GM19372 (cell line): ENCODE data around the gene ARHGEF39.
"Not testable (repeated sequence)": the region's sequence is repeated elsewhere in the genome, so short reads cannot be mapped to it uniquely, and the experiment has no call there.

Experiments
- ATAC-seq: cut with Tn5 transposase; IDR thresholded peaks from one replicate; pipeline ENCODE4 v1.9.1; 2021; ENCODE audit warnings: mild to moderate bottlenecking, low read depth, moderate library complexity; ENCODE audit not compliant: unreplicated experiment

Gene ARHGEF39

DNA sequence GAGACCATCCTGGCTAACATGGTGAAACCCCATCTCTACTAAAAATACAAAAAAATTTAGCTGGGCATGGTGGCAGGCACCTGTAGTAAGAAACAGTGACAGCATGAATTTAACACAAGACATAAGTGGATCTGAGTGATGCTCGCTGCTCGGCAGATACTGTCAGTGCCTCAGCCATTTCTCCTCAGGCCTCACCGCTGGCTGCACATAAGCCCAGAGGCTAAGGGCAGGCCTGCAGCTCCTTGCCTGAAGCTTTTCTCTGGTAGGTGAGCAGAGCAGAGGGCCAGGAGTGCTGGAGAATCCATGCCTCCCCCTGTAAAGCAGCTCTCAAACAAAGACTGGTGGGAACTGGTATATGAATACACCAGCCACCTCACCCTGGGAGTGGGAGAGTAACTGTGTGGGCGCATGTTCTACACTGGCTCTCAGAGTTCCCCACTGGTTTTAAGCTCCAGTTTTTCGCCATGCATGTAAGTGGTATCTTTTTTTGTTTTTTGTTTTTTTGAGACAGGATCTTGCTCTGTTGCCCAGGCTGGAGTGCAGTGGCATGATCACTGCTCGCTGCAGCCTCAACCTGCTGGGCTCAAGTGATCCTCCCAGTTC lies 36.5 kb downstream of the ARHGEF39 start:
- no peak for ATAC-seq

DNA sequence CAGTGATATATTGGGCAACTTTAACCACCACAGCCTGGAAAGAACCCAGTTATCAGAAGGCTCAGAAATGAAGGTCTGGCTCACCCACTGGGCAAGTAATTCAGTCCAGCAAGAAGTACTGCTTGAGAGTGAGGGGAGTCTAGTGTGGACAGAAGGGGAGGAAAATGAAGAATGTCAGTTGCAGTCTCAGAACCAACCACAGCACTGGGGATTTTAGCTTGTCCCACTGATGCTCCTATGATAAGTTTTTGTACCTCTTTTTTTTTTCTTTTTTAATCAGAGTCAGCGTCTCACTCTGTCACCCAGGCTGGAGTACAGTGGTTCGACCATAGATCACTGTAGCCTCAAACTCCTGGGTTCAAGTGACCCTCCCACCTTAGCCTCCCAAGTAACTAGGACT lies 37.4 kb downstream of the ARHGEF39 start:
- no peak for ATAC-seq

DNA sequence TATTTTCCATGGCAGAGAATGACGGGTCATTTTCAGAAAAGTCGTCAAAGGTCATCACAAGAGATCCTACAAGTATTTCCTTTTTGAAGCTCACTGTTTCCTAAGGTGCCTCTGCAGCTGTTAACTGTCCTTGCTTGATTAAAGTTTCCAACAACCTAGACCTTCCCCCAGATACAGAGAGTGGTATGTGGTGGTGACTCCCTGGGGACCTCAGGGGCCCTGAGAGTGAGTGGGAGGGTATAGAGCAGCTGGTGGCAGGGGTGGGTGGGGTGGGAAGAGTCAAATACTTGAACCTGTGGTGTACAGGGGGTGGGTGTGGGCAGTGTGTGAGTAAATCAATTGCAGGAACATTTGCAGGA lies 45.2 kb downstream of the ARHGEF39 start:
- ATAC-seq = peak; percentile 57

DNA sequence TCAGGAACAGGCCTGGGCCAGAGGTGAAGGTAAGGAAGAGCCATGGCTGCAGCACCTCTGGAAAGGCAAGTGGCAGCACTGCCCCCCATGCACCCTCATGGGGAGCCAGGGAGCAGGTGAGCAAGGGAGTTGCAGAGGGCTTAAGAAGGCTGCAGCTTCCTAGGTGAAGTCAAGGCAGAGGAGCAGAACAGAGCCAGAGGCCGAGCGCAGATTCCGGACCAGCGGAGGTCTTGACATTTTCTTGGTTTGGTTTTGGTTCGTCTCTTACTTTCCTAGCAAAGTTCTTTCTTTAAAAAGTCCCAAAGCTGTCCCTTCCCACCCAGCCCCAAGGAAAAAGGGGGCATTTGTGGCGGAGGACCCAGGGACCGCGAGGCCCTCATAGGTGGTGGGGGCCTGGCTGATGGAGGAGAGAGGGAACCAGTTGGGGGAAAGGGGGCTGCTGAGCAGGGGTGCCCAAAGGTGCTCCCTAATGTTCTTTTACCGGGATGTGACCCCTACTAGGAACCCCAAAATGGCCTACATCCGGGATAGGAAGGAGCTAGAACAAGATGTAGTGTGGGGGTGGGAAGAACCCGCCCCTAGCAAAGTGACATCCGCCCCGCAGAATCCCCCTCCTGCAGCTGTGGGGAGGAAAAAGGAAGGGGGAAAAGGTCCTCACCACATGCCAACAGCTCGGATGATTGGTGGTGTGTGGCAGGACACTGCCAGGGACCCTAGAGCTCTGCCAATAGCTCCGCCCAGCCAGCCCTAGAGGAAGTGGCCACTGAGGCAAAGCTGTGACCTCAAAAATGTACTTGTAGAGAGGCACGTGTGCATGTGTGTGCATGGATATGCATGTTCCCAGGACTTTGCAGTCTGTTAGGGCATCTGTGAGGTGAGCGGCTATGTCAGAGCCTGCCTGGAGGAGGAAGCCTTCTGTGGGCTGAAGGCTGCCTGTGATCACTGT lies 45.9 kb downstream of the ARHGEF39 start:
- ATAC-seq = peak; percentile 42

DNA sequence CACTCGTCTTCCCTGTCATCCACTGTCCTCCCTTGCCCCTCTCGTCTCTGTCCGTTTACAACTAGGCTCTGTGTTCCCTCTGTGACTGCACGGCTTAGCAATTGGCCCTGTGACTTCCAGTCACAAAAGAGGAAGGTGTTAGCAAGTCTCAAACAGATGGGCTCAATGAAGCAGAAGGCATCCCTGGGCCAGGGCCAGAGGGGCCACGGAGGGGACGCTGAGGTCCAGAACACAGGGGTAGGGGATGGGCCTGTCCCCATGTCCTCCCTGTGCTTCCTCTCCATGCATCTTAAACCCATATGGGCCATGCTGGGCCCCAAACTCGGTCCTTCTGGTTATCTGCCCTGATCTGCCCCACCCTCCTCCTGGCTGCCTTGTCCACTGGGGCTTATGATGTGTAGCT lies 46.7 kb downstream of the ARHGEF39 start, which contains the start of gene CD72:
CD72 (minus strand) TSS at position 89 of the 403 bp plus-strand sequence. CDS start 110 bp downstream, outside the sequence.
- no peak for ATAC-seq

DNA sequence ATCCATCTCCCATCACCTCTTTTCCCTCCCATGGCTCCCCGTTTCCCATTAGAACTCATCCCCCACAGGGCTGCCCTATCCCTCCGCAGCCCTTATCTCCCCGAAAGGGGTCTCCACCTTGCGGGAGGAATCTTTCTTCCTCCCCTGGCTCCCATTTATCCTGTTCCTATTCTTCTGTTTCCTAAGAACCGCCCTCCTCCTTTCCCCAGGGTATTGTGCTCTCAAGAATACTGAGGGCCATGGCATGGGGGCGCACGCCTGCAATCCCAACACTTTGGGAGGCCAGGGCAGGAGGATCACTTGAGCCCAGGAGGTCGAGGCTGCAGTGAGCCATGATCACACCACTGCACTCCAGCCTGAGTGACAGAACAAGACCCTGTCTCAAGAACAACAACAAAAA lies 47.4 kb downstream of the ARHGEF39 start:
- ATAC-seq = no peak

DNA sequence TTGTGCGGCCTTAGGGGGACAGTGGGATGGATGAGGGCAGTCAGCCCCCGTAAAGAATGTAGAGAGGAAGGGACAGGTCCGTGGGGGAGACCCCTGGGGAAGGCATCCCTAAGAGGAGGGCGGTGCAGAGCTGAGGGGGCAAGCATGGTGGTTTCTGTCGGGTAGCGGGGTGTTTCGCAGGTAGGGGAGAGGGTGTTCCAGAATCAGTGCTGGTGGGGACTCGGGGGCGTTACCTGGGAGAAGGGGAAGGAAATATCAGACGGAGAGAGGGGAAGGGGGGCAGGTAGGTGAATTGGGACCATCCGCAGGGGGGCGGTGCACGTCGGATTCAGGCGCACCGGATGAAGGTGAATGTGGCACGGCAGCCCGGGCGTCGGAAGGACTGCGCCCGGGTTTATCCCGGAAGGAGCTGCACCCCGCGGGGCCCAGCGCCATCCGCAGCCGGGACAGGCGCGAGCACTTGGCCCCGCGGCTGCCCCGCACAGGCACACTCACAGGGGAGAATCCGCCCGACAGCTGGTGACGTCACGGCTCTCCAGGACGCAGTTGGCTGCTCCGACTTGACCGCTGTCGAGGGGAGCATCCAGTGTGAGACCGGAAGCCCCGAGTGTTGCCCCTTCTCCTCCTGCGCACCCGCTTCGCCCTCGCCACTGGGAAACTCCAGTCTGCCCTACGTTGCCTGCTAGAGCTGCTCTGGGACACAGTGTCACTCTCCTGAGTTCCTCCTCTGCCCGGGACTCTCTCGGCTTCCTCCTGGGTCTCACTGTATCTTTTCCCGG lies 48.1 kb downstream of the ARHGEF39 start:
- no peak for ATAC-seq

DNA sequence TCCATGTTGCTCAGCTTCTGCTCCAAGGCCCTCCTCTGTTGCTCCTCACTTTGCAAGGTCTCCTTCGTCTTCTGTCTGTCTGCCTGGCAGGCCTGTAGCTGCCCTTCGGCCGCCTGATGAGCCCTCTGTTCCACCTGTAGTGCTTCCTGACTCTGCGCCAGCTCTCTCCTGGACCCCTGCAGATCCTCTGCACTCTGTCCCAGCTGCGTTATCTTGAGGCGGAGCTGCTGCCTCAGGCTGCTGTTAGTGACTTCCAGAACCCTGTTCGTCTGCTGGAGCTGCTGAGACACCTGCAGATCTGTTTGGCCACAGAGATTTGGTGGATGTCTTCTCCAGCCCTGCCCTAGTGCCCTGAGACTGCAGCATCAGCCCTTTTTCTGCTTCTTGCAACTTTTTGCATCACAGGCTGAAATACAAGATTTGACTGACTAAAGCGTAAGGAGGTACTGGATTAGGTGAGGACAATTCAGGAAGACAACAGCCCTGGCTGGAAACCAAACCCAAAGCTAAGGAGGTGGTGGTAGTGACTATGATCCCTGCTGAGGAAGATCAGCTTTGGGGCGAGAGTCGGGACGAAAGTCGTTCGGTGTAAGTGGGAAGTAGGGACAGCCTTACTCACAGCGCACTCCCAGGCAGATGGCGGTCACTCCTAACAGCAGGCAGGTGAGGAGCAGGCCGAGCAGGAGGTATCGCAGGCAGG lies 48.9 kb downstream of the ARHGEF39 start:
- no peak for ATAC-seq

DNA sequence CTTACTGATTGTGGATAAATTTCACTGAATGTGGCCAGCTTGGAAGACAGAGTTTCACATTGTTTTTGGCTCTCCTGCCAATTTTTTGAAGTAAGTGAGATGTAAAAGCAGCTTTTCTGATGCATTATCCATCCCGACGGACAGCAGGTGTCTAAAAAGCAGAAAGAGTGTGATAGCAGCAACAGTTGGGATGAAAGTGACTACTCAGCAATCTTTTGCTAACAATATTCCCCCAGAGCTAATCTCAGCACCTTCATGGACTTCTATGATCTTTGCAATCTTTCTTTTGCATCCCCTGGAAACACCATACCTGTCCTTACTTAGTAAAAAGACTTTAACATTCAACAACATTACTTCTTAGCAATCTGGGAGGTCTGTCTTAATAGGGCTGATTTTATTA lies 52.2 kb downstream of the ARHGEF39 start:
- ATAC-seq = no peak

DNA sequence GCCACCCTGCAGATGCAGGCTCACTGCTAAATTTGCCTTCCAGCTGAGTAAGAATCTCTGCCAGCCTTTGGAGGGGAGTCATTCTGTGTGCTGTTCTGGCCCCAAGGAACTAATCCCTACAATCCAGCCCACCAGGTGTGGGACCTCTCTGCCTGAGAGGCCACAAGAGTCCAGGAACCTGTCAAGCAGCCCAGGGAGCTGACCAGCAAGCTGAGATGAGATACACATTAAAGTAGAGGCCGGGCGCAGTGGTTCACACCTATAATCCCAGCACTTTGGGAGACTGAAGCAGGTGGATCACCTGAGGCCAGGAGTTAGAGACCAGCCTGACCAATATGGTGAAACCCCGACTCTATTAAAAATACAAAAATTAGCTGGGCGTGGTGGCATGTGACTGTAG lies 52.9 kb downstream of the ARHGEF39 start:
- ATAC-seq = not testable (repeated sequence)

DNA sequence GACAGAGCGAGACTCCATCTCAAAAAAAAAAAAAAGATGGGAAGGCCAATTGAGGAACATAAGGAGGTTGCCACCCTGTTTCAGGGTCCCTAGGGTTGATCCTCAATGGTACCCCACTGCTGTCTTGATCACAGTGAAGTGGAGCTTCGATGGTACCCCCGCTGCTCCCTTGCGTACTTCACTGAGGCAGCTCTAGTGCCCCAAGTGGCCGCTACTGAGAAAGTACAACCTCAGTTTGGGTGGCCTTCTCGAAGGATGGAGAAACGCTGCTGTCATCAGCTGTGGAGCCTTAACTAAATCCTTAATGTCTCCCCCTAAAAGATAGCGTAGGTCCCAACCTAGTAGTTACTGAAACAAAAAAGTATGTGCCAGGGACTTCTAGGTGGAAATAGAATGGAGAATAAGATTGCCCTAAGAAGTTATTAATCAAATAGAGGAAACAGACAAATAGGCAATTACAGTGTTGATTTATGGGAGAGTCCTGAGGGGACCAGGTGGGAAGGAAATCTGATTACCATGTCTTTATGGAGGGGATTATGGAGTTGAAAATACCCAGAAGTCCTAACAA lies 53.7 kb downstream of the ARHGEF39 start:
- ATAC-seq = no peak

DNA sequence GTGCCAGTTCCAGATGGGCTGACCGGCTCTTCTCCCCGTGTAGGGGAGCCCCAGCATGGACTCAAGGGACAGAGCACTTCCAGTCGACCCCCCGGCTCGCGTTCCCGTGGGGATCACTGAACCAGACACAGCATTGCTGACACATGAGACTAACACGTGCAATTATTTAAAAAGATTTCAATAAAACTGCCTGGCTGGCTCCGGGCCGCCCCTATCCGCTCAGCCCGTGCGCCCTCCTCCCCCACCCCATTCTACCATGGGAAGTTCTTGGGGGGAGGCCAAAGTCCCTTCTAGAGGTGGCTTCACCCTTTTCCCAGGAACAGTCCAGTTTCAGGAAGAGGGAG lies 55.2 kb downstream of the ARHGEF39 start:
- ATAC-seq = no peak
